Mucosa of stomach (tissue), 1 donor: ENCODE measurements around the gene B3GNT7.
"Not testable (repeated sequence)": the region's sequence is repeated elsewhere in the genome, so short reads cannot be mapped to it uniquely, and the experiment has no call there.

Experiments used
- H3K27me3 ChIP-seq: one replicate; pipeline ENCODE4 v1.7.0; 2013; ENCODE audit warnings: mild to moderate bottlenecking, low read length; ENCODE audit not compliant: control insufficient read depth, insufficient read depth
- H3K36me3 ChIP-seq: one replicate; pipeline ENCODE4 v1.7.0; 2013; ENCODE audit warnings: low read length; ENCODE audit not compliant: control insufficient read depth, insufficient read depth
- H3K4me1 ChIP-seq: one replicate; pipeline ENCODE4 v1.7.0; 2013; ENCODE audit warnings: mild to moderate bottlenecking, low read length; ENCODE audit not compliant: control insufficient read depth, insufficient read depth
- H3K4me3 ChIP-seq: one replicate; pipeline ENCODE4 v1.7.0; 2013; ENCODE audit warnings: low read length
- H3K9ac ChIP-seq: one replicate; pipeline ENCODE4 v1.7.0; 2013; ENCODE audit warnings: mild to moderate bottlenecking, low read length, moderate library complexity
- H3K9me3 ChIP-seq: one replicate; pipeline ENCODE4 v1.7.0; 2013; ENCODE audit warnings: mild to moderate bottlenecking, low read length, moderate library complexity; ENCODE audit not compliant: control insufficient read depth
- donor health status: Pancreatic carcinoma.

Gene B3GNT7

GRCh38 chr2:231427116-231427515 is 31.6 kb downstream of the B3GNT7 start:
- no peaks in the 10 kb centered on the region for H3K9me3 ChIP-seq

GRCh38 chr2:231429152-231429551 is 33.6 kb downstream of the B3GNT7 start:
- no peak overlapping the region for H3K9ac ChIP-seq
- H3K36me3 ChIP-seq = no peaks in the 10 kb centered on the region
- H3K9me3 ChIP-seq = no peaks in the 10 kb centered on the region
- no peak overlapping the region for H3K4me3 ChIP-seq
- no peaks in the 10 kb centered on the region for H3K4me1 ChIP-seq
- H3K27me3 ChIP-seq = peaks cover 6% of the 10 kb centered on the region

More at GRCh38 chr2:231427116-231427515, 31.6 kb downstream of the B3GNT7 start:
- H3K4me1 ChIP-seq = no peaks in the 10 kb centered on the region
- H3K36me3 ChIP-seq = no peaks in the 10 kb centered on the region
- H3K27me3 ChIP-seq = peaks cover 6% of the 10 kb centered on the region
- no peak overlapping the region for H3K4me3 ChIP-seq
- no peak overlapping the region for H3K9ac ChIP-seq

GRCh38 chr2:231429901-231430300 is 34.4 kb downstream of the B3GNT7 start:
- H3K4me1 ChIP-seq = no peaks in the 10 kb centered on the region
- no peak overlapping the region for H3K9ac ChIP-seq
- peaks cover 6% of the 10 kb centered on the region for H3K27me3 ChIP-seq

GRCh38 chr2:231430437-231430836 is 34.9 kb downstream of the B3GNT7 start:
- H3K4me1 ChIP-seq, H3K4me3 ChIP-seq, H3K27me3 ChIP-seq, H3K36me3 ChIP-seq, H3K9me3 ChIP-seq, H3K9ac ChIP-seq: not testable (repeated sequence)

More at GRCh38 chr2:231429901-231430300, 34.4 kb downstream of the B3GNT7 start:
- H3K4me3 ChIP-seq = no peak overlapping the region
- no peaks in the 10 kb centered on the region for H3K9me3 ChIP-seq
- H3K36me3 ChIP-seq = no peaks in the 10 kb centered on the region

- H3K27me3 ChIP-seq = no peaks in the 10 kb centered on the region
- no peaks in the 10 kb centered on the region for H3K4me1 ChIP-seq
- H3K4me3 ChIP-seq = no peak overlapping the region
- H3K9ac ChIP-seq = no peak overlapping the region
- no peaks in the 10 kb centered on the region for H3K36me3 ChIP-seq
- no peaks in the 10 kb centered on the region for H3K9me3 ChIP-seq
Observed at GRCh38 chr2:231431606-231432005, 36.1 kb downstream of the B3GNT7 start.

- Histone ChIP-seq H3K36me3 (no peaks in the 10 kb centered on the region), H3K9ac (no peak overlapping the region), H3K27me3 (no peaks in the 10 kb centered on the region), H3K9me3 (no peaks in the 10 kb centered on the region), H3K4me3 (no peak overlapping the region), H3K4me1 (no peaks in the 10 kb centered on the region)
Observed at GRCh38 chr2:231433990-231434389, 38.5 kb downstream of the B3GNT7 start.

- H3K4me1 ChIP-seq = no peaks in the 10 kb centered on the region
- no peaks in the 10 kb centered on the region for H3K9me3 ChIP-seq
- no peak overlapping the region for H3K4me3 ChIP-seq
- no peaks in the 10 kb centered on the region for H3K27me3 ChIP-seq
- H3K9ac ChIP-seq = no peak overlapping the region
- no peaks in the 10 kb centered on the region for H3K36me3 ChIP-seq
Observed at GRCh38 chr2:231436957-231437356, 41.4 kb downstream of the B3GNT7 start.

- Histone ChIP-seq H3K4me3 (no peak overlapping the region), H3K9ac (no peak overlapping the region), H3K9me3 (no peaks in the 10 kb centered on the region), H3K36me3 (no peaks in the 10 kb centered on the region), H3K27me3 (no peaks in the 10 kb centered on the region), H3K4me1 (no peaks in the 10 kb centered on the region)
Observed at GRCh38 chr2:231449503-231450054, 54.1 kb downstream of the B3GNT7 start.

- Histone ChIP-seq H3K36me3 (peaks cover 5% of the 10 kb centered on the region), H3K27me3 (no peaks in the 10 kb centered on the region), H3K9me3 (no peaks in the 10 kb centered on the region), H3K9ac (no peak overlapping the region), H3K4me1 (no peaks in the 10 kb centered on the region), H3K4me3 (no peak overlapping the region)
Observed at GRCh38 chr2:231450548-231450989, 55.1 kb downstream of the B3GNT7 start.
